HG02678 (cell line): ENCODE data around the gene GSAP.

ENCODE experiments used
- ATAC-seq: cut with Tn5 transposase; IDR thresholded peaks from one replicate; pipeline ENCODE4 v1.9.1; 2021; ENCODE audit warnings: mild to moderate bottlenecking, moderate library complexity; ENCODE audit not compliant: unreplicated experiment

The GSAP gene

DNA sequence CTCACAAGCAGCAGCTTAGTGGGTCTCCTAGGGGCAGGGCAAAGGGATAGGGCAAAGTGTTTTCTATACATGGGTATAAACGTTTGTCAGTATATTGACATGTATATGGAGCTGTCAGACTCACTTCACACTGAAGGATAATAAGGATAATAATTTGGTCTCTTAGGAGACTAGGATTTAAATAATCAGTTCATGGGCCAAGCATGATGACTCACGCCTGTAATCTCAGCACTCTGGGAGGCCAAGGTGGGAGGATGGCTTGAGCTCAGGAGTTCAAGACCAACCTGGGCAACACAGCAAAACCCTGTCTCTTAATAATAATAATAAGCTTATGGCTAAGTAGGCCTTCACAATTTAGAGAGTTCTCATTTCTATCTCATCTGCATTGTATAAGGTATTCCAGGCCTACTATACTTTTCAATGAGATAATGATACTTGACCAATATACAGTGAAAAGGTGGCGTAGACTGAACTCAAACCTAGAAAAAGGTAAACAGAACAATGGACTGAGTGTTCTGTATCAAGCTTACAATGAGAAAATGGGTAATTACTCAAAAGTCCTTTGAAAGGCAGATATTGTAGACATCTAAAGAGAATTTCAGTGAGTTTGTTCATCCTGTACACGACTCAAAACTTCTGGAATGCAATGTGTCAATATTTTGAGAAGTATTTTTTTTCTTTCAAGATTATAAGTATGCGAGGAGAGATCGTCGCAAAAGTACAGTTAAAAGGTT is 7.0 kb downstream of the GSAP start:
- no peak for ATAC-seq

DNA sequence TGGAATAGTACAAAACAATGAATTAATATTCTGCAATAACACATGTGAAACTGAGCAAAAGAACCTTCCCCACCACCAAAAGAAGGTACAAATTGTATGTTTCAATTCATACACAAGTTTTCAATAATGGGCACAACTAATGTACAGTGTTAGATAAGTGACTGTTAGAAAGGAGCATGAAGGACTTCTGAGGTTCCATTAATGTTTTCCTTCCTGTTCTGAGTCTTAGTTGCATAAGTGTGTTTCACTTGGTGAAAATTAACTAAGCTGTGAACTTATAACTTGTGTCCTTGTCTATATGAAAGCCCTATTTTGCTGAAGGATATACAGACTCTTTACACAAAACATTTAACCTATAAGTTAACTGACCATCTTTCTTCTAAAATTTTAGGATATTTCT is 8.2 kb downstream of the GSAP start:
- ATAC-seq: peak; percentile 51

DNA sequence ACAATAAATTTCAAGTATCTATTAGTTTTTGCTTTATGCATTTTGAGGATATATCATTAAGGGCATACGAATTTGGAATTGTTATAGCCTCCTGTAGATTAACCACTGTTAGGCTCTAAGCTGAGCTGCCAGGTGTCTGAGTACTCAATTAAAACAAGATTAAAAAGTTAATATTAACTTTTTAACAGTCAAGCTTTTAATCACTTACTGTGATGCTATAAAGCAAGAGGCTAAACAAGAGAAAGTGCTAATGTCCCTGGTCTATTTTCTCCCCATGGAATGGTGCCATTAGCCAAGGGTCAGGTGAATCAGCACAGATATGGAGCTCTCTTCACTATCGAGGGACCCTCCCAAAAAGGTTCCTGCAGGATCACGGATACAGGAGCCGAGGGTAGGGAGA is 9.7 kb downstream of the GSAP start:
- no peak for ATAC-seq

DNA sequence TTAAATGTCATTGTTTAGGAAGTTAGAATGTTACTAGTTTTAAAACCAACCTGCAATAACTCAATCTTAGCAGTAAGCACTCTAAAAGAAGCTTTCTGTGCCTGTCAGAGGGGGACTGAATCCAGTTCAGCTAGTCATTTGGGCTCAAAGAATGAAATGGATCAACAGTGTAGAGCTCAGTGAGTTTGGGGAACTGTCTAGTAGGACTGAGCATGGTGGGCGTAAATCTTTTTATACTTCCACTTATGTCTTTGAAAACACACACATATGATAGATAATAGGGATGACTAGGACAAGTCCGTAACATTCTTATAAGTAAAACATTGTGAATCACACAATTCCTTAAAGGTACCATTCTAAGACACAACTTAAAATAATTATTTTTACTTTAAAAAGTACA is 11.5 kb downstream of the GSAP start:
- no peak for ATAC-seq

DNA sequence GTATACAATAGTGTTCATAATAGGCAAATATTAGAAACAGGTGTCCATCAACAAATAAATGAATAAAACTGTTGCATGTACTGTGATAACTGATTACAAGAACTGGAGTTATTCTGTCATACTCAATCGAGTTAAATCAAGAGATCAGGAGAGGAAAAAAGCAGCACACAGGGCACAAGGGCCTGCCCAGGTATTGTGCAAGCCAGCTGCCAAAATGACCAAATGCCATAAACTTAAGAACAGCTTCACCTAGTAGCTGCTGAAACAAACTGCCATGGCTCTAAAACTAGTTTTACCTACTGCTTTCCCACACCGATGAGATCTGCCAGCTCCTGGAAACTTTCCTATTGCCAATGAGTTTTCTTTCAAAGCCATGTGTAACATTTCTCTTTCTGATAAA is 12.2 kb downstream of the GSAP start:
- ATAC-seq: no peak

DNA sequence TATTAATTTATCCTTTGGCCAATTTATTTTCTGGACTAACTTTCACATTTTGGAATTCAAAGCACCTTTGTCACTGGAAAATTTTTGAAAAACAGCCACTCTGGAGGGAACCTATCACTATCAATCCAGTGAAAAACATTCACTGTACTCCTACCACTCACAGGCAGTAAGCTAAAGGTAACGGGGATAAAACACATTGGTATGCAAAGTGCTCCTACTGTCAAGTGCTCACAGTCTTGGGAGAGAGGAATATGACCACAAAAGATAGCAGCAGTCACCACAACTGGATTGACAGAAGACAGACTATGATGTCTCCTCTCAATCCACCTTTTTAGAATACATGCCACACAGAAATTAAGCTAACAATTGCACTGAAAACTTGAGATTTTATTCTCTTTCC is 13.3 kb downstream of the GSAP start:
- ATAC-seq: no peak

DNA sequence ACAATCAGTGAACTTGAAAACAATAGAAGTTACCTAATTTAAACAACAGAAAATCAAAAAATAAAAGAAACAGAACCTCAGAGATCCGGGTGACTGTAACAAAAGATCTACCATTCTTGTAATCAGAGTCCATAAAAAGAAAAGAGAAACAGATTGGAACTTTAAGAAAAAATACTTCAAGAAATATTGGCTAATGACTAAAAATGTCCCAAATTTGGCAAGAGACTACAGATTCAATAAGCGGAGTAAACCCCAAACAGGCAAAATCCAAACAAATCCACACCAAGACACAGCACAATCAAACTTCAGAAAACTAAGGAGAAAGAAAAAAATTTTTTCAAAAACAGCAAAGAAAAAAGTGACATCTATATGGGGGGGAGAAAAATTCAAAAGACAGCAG is 15.1 kb downstream of the GSAP start:
- ATAC-seq: no peak

DNA sequence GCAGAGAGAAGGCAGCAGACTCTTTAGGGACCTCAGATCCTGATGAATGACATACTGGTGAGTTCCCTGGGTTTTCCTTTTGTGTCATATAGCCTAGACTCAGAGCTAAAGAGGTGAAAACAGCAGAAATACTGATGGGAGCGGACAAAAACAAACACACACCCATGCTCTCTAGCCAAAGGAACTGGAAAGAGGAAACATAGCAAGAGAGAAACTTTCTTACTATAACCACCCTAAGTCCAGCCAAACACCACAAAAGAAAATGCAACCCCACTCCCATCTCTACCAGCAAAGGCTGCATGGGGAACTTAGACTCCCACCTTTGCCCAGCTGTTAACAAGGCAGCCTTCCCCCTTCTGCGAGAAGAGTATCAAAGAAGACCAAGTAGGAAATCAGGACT is 16.3 kb downstream of the GSAP start:
- ATAC-seq: no peak

DNA sequence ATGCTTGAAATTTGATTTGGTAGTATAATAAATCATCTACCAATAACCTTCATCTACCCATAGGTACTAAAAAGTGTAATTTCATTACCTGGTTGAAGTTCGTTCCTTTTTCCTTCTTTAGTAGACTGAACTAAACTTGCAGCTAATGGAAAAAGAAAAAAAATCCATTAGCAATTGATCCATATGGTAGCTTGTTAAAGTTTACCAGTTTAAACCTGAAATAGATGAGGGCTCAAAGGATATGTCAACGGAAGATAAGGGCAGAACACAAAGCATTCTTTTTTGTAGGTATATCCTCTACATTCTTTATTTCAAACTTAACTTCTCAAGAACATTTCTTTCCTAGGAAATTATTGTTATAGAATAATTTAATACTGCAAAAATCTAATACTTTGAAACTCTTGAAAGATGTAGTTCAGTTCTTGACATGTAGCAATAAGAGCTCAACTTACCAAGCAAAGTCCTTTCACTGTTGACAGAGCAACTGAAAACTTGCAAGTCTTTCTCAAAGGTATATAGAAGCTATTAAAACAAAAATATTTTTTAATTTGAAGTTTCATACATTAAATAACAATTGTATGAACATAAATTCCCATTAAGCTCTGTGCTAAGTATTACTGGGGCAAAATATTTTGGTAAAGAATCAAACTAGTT is 19.1 kb downstream of the GSAP start:
- ATAC-seq: no peak

DNA sequence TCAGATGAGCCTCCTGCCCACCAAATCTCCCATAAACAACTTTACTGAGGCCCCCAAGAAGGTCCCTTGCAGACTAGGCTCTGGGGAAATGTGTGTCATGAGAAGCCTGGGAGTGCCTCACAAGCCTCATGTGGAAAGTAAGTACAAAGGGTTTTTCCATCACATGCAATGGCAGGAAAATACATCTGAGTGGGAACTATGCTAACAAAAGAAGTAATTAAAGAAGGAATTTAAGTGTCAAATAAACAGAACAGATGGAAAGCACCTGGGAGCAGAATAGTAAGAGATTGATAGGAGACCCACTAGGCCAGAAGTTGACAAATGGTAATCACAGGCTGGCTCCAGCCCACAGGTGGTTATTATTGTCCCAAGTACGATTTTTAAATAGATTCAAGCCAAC is 20.5 kb downstream of the GSAP start:
- ATAC-seq: no peak

DNA sequence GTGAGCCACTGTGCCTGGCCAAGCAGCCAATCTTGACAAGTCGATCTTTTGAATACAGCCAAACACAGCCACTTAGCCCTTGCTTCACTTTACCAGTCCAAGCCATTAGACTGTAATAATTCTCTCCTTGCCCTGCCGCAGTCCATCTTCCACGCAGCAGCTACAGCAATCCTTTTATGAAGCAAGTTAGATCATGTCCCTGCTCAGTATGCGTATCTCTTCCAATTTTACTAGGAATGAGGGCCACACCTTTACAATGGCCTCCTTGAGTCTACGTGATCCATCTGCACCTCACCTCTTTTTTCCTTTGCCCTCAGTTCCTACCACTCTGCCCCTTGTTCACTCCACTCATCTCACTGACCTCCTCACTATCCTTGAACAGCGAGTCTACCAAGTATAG is 22.2 kb downstream of the GSAP start:
- ATAC-seq: no peak

DNA sequence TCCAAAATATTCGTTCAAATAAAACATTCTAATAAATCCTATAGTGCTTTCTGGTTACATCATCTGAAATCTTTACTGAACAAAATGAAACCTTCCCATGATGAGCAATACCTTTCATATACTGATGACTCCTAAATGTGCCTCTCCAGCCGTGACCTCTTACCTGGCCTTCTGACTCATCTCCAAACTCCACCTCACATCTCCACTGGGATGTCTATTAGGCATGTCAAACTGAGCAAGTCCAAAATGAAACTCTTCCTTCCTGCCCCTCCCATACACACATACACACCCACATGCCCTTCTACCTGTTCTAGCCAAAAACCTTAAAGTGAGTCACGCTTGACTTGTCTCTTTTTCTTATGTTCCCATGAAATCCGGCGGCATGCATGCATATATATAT is 22.9 kb downstream of the GSAP start:
- peak; percentile 88 for ATAC-seq

DNA sequence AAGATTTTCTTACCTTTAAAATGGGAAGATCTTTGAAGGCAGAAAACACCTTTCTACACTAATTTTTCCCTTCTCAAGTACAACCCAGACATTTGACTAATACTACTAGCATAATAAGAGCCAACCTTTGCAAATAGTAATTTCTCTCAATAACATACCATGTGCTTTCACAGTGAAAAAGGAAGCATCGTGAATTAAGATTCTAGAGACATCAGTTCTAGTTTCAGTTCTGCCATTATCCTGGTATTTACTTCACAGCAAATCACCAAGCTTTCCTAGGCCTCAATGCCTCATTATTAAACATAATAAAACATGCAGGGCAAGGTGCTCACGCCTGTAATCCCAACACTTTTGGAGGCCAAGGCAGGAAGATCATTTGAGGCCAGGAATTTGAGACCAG is 24.9 kb downstream of the GSAP start:
- no peak for ATAC-seq

DNA sequence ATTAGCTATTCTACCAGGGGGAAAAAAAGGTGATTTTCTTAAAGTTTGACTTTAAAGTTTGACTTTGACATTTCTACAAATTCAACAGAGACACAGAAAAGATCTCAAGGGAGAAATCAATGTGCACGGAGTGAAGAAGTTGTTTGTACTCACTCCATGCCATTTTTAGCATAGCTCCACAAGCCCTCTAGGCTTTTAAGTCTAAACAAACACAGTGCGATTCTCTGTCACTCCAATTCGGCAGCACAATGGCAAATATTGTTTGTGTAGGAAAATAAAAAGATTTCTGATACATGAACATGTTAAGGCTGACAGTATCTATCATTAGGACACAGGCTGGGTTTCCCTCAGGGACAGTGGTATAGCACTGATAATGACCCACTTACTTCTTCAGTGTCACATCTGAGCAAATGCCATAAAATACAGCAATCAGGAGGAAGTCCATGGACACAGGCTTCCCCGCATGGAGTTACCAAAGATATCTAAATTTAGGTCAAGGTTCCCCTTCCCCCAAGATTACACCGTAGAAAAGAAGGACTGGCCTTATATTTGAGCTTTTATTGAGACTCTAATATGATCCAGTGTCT is 28.0 kb downstream of the GSAP start:
- no peak for ATAC-seq

DNA sequence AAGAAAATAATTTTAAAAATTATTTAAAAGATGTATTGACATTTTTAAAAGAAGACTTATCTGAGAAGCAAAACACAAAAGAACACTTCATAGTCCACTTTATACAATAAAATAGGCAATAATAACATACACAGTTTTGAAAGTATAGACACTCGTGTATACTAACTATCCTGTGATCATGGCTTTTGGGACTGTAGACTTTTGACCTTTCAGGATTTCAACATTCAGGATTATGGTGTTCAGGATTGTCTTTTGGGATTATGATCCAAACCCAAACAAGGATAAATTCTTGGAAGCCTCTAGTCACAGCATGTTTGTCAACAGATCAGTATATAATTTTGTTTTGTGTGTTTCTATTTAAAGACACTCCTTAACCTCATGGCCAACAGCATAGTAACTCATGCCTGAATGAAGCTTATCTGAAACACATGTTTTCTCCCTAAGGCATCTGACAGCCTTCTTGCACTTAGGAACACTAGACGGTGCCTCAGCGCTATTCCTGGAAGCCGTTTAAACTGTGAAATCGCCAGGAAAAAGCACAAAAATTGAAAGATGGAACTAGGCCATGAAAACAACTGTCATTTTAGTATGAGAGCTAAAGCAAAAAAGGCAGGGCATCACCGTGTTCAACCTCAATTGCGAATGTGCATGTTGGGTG is 29.9 kb downstream of the GSAP start:
- ATAC-seq: no peak

DNA sequence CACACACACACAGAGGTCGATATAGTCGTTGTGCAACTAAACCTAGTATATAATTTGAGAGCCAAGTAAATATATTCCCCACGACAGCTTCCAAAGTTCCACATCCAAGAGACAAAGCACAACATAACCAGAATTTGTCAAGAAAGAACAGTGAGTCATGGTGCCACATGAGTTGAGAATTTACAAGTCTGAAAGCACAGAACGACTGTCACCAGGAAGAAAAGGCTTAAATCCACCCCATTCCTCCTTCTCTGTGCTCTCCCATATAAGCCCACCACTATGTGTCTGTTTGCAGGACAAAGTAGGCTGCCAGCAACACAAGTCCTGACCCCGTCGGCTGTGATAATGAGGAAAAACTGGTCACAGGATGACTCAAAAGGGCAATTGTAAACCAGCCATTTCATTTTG is 32.8 kb downstream of the GSAP start:
- ATAC-seq: no peak

DNA sequence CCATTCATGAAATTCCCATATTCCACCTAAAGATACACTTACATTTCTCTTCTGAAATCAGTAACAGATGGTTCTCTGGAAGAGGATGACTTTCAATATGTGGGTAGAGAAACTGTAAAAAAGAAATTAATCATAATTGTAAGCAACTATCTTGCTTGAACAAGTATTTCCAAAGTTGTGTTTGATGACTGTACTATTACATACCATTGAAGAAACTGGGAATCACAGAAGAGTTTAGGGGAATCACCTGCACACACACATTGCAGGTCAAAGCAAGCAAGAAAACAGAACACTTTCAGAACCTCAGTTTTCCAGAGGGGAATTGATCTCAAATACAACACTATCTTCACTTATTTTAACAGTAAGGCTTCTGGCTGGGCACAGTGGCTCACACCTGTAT is 33.6 kb downstream of the GSAP start:
- ATAC-seq: no peak

DNA sequence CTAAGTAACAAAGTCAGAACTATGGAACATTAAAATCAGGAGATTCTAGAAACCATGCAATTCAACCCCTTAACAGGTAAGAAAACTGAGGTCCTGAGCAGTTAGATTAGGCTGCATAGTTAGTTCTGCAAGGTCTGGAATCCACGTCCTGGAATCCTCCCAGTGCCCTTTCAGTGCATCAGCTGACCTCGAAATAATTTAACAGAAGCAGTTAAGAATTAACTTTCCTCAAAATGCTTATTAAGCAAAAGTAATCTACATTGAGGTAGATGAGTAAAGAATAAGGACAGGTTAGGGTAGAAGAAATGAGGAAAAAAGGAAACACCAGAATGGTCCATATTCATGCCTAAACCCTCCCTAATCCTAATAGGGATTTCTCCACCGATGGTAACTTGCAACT is 37.6 kb downstream of the GSAP start:
- no peak for ATAC-seq

DNA sequence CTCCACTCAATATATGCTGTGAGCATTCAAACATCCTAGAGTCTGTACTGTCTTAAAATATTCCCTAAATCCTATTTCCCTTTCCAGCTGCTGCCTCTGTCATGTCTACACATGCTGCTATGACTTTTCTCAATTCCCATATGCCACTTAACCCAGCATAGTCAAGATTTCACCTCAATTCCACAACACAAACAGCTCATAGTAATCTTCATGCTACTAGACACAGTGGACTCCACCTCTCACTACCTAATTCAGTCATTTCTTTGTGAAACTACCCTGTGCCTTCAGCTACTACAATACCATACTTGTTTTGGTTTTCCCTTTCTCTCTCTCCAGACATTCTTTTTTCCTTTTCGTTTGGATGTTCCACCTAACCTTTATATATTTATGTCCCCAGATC is 45.5 kb downstream of the GSAP start:
- no peak for ATAC-seq

DNA sequence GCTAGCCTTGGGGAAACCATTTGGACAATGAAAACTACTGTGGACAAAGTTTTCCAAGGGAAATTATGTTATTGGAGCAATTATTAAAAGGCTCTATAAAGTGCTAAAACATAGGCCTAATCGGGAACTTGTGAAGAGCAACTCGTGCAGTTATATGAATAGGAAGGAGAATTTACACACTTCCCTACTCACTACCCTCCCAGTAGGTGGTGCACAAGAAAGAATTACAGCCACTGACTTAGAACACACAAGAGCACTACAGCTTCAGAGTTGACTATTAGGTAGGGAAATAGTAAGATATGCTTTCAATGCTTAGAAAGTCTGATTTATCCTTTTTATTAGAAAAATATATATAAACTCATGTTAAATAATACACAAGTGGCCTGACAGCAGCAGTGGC is 47.2 kb downstream of the GSAP start:
- no peak for ATAC-seq

DNA sequence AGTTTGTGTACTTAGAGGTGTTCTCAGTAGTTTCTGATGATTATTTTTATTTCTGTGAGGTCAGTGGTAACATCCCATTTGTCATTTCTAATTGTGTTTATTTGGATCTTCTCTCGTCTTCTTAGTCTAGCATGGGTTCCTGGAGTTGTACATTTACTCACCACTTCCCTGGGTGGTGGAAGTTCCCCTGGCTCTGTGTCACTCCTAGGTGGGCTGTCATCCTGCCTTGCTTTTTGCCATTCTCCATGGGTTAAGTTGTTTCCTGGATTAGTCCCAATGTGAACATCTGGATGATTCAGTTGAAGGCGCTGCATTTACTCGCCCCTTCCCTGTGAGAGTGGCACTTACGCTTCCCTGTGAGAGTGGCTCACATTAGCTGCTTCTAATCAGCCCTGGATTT is 48.2 kb downstream of the GSAP start:
- ATAC-seq: no peak

DNA sequence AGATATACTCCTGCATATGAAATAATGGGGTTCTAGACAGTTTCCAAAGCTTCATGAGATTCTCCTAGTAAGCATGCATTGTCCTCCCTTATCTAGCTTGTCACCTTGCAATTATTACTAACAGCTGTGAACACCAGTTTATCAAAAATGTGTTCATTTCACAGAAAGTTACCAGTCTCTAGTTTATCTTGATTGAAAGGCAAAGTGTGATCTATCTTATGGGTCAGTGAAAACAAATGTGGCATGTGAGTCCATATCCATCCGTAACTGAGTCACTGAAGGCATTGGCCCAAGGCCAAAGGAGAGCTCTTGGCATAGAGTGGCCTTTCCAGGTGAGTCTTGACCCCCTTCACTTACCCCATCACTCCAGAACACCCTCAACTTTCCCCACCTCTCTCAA is 53.2 kb downstream of the GSAP start:
- no peak for ATAC-seq
